Astrocyte (in vitro differentiated cells and primary cell): ENCODE measurements around the gene PTPRM.

Source experiments
- EZH2 ChIP-seq: IDR thresholded peaks from 2 replicates; pipeline ENCODE4 v1.6.1; 2012; ENCODE audit warnings: mild to moderate bottlenecking, low read length, inconsistent platforms; ENCODE audit not compliant: insufficient read depth
- TF ChIP-seq, protein P1 (sequence below): IDR thresholded peaks from 2 replicates; pipeline ENCODE4 v1.5.1; 2011; ENCODE audit warnings: low read depth, mild to moderate bottlenecking, inconsistent platforms, low read length, moderate library complexity; ENCODE audit not compliant: insufficient read depth

- TF ChIP-seq, protein P1, sequence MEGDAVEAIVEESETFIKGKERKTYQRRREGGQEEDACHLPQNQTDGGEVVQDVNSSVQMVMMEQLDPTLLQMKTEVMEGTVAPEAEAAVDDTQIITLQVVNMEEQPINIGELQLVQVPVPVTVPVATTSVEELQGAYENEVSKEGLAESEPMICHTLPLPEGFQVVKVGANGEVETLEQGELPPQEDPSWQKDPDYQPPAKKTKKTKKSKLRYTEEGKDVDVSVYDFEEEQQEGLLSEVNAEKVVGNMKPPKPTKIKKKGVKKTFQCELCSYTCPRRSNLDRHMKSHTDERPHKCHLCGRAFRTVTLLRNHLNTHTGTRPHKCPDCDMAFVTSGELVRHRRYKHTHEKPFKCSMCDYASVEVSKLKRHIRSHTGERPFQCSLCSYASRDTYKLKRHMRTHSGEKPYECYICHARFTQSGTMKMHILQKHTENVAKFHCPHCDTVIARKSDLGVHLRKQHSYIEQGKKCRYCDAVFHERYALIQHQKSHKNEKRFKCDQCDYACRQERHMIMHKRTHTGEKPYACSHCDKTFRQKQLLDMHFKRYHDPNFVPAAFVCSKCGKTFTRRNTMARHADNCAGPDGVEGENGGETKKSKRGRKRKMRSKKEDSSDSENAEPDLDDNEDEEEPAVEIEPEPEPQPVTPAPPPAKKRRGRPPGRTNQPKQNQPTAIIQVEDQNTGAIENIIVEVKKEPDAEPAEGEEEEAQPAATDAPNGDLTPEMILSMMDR: no peak
- no peak for TF ChIP-seq EZH2
Measured at GRCh38 chr18:8247700-8248099, 680.6 kb downstream of the PTPRM start.
